Activated CD8-positive, alpha-beta T cell treated with anti-CD3 and anti-CD28 coated beads, Interleukin-2, amount 10 ng/mL, durations not matched to agents 7 days and 5 days (primary cell): ENCODE results near the gene MTRF1. TPM values are rescaled to one million over a fixed set of nuclear protein-coding genes. Genes with fewer than 3 reads are reported as not detected.

Source experiments
- ATAC-seq: fragments of 150-1000 bp; cut with Tn5 transposase; one replicate; pipeline ENCODE4 v1.10.0; 2021; ENCODE audit warnings: moderate library complexity
- CTCF ChIA-PET: fragments of 350-600 bp; sonication (Branson Sonifier 250); formaldehyde crosslinking; loops from one replicate; lab custom pipeline; 2021; ENCODE audit warnings: antibody characterized with exemption; lab: Charles Lee
- POLR2A ChIA-PET: fragments of 350-600 bp; sonication (Branson Sonifier 250); formaldehyde crosslinking; loops from one replicate; lab custom pipeline; 2021; ENCODE audit warnings: antibody characterized with exemption; lab: Charles Lee
- DNase-seq: peaks from one replicate; pipeline ENCODE4 v3.0.0-alpha.2; 2020
- H3K27ac Mint-ChIP-seq: one replicate; pipeline ENCODE4 v1.8.0; 2021; ENCODE audit warnings: mild to moderate bottlenecking, mixed read lengths
- H3K27me3 Mint-ChIP-seq: one replicate; pipeline ENCODE4 v1.8.0; 2021; ENCODE audit warnings: low read depth, mixed read lengths
- H3K36me3 Mint-ChIP-seq: one replicate; pipeline ENCODE4 v1.8.0; 2021; ENCODE audit warnings: low read depth, mixed read lengths
- H3K4me1 Mint-ChIP-seq: one replicate; pipeline ENCODE4 v1.8.0; 2021; ENCODE audit warnings: low read depth, mixed read lengths
- H3K4me3 Mint-ChIP-seq: one replicate; pipeline ENCODE4 v1.8.0; 2021; ENCODE audit warnings: mild to moderate bottlenecking, mixed read lengths
- H3K9me3 Mint-ChIP-seq: one replicate; pipeline ENCODE4 v1.8.0; 2022; ENCODE audit warnings: mixed read lengths; ENCODE audit not compliant: insufficient read depth
- total RNA-seq, 2 experiments: library from RNA; stranded (reverse); gene quantifications; one replicate each; pipeline ENCODE4 v1.2.3, GENCODE V29; 2021

MTRF1 gene, protein sequence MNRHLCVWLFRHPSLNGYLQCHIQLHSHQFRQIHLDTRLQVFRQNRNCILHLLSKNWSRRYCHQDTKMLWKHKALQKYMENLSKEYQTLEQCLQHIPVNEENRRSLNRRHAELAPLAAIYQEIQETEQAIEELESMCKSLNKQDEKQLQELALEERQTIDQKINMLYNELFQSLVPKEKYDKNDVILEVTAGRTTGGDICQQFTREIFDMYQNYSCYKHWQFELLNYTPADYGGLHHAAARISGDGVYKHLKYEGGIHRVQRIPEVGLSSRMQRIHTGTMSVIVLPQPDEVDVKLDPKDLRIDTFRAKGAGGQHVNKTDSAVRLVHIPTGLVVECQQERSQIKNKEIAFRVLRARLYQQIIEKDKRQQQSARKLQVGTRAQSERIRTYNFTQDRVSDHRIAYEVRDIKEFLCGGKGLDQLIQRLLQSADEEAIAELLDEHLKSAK
- total RNA-seq = 10 to 100 TPM; 18.2 to 22.0 TPM

DNA sequence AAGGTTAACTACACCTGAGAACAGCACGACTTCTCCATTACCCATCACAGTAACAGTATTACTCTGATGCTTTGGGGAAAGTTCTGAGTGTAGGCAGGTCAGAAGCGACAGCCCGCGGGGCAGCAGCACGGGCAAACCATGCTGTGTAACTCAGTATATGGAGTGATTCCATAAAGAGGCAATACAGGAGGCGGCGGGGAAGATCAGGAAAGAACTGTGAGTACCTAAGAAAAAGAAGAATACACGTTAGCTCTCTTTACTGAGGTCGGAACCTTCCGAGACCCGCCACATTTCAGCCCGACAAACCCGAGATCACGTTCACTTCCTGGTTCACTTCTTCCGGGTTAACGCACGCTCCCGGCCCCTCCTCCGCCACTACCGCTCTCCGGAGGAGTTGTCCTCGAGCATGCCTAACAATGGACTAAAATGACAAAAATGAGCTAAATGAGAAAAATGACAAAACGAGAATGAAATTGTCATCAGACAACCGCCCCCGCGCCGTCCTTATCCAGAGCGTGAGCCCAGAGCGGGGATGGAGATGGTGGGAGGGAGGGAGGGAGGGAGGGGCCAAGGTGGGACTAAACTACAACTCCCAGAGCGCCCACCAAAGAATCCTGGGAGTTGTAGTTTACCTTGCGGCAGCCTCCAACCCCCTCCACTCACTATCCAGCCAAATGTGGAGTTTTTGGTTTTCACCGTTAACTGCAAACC is at the start of gene MTRF1:
TSS of gene MTRF1 (minus strand) at position 316 of the 711 bp plus-strand sequence. CDS start 2,669 bp downstream, outside the sequence.
- ATAC-seq (peak; percentile 96), DNase-seq (peak; percentile 88)
- CTCF ChIA-PET = interaction anchor here (1.0 to 1.5 kb wide), 3 partner anchors 9 to 41 kb away, joined by 3 read pairs; no protein-coding TSS in a partner anchor
- peaks cover 25% of the 10 kb centered on the region for H3K4me1 Mint-ChIP-seq
- H3K27me3 Mint-ChIP-seq = no peaks in the 10 kb centered on the region
- peaks cover 10% of the 10 kb centered on the region for H3K9me3 Mint-ChIP-seq
- H3K4me3 Mint-ChIP-seq = peak within 1 kb of the TSS; percentile 94
- H3K27ac Mint-ChIP-seq = peak within 1 kb of the TSS; percentile 97
- POLR2A ChIA-PET = interaction anchor here (0.6 to 1.2 kb wide), 10 partner anchors 8 to 1074 kb away, joined by 3 to 11 read pairs (median 4); partner anchors contain the start of genes NAA16 and VWA8
- H3K36me3 Mint-ChIP-seq = peaks cover 40% of the 10 kb centered on the region

DNA sequence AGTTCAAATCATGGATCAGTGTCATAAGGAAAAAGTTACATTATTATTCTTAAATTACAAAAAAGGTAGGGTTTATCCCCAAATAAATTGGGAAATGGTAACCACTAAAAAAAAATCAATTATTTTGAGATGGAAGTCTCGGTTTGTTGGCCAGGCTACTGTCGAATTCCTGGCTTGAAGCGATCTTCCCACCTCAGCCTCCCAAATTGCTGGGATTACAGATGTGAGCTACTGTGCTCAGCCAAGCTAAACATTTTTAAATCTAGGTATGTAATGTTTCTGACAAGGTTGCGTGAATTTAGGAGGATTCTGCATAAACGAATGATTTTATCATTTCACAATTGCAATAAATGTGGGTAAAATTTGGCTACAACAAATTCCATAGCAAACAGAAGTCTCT is 49.7 kb upstream of the MTRF1 start:
- CTCF ChIA-PET = interaction anchor here (1.6 kb wide), 1 partner anchor 19 kb away, joined by 3 read pairs; no protein-coding TSS in a partner anchor
- H3K27ac Mint-ChIP-seq = no peak overlapping the region

DNA sequence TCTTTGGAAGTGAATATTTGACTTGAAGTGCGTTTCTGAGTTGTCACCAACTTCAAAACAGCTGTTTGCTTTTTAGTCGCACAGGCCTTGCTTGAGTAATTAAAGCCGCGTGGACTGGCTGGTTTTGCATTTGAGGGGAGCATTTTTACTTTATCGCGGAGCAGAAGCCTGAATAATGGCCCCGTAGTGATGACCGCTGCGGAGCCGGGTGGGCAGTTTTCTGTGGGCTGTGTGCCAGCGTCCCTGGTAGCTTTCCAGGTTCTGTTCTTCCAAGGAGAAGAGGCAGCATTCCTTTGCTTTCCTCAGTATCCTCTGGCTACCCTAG is 48.8 kb upstream of the MTRF1 start:
- Mint-ChIP-seq H3K4me1 (peaks cover 43% of the 10 kb centered on the region), H3K9me3 (no peaks in the 10 kb centered on the region), H3K4me3 (peak overlapping the region; percentile 92), H3K27me3 (no peaks in the 10 kb centered on the region), H3K36me3 (peaks cover 10% of the 10 kb centered on the region), H3K27ac (peak overlapping the region; percentile 93)
- POLR2A ChIA-PET = interaction anchor here (0.6 to 1.0 kb wide), 3 partner anchors 40 to 251 kb away, joined by 3 to 4 read pairs (median 3); partner anchors contain the start of gene WBP4
- ATAC-seq (no peak), DNase-seq (peak; percentile 44)
- CTCF ChIA-PET = interaction anchor here (0.6 to 1.6 kb wide), 3 partner anchors 20 to 258 kb away, joined by 3 to 4 read pairs (median 3); no protein-coding TSS in a partner anchor

More for the DNA sequence above, 49.7 kb upstream of the MTRF1 start:
- no peak for ATAC-seq
- no peak for DNase-seq
- Mint-ChIP-seq H3K4me1 (peaks cover 51% of the 10 kb centered on the region), H3K4me3 (peak overlapping the region; percentile 92), H3K9me3 (no peaks in the 10 kb centered on the region), H3K27me3 (no peaks in the 10 kb centered on the region), H3K36me3 (peaks cover 20% of the 10 kb centered on the region)
- POLR2A ChIA-PET = interaction anchor here (0.6 to 0.7 kb wide), 3 partner anchors 8 to 501 kb away, joined by 3 to 4 read pairs (median 3); partner anchors contain the start of gene MTRF1

DNA sequence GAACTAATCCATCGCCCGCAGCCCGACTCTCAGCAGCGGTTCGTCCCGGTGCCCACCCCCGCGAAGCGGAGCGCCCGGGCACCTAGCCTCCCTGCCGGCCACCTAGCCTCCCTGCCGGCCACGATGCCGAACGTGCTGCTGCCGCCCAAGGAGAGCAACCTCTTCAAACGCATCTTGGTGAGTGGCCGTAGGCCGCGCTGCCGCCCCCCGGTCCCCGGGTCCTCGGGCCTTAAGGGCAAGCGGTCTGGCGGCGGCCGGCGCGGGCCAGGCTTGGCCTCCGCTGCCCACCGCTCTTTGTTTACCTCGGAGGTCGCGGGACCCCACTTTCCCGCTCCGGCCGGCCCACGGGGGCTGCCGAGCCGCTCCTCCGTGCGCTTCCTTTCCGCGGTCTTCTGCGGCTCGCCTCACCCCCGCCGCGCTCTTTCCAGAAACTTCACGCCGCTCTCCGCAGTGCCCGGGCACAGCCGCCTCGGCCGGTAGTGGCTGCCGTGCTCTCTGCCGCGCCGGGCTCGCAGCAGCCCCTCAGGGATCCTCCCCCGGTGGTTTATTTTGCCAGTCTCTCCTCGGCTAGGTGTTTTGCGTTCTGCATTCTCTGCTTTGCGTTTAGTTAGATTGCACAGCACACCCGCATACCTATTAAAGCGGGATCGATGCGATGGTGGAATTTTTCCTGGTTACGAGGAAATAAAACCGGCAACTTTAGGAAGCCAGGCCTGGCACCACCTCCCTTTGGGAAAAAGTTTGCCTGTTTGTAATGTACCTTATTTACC is 48.2 kb upstream of the MTRF1 start:
- Mint-ChIP-seq H3K9me3 (no peaks in the 10 kb centered on the region), H3K4me3 (peak overlapping the region; percentile 92), H3K36me3 (peaks cover 5% of the 10 kb centered on the region), H3K27ac (peak overlapping the region; percentile 93), H3K4me1 (peaks cover 38% of the 10 kb centered on the region), H3K27me3 (no peaks in the 10 kb centered on the region)
- peak; percentile 65 for DNase-seq
- ChIA-PET POLR2A (interaction anchor here (0.6 to 1.0 kb wide), 2 partner anchors 40 to 56 kb away, joined by 3 to 4 read pairs; no protein-coding TSS in a partner anchor), CTCF (interaction anchor here (1.2 kb wide), 1 partner anchor 257 kb away, joined by 4 read pairs; no protein-coding TSS in a partner anchor)
- peak; percentile 71 for ATAC-seq

DNA sequence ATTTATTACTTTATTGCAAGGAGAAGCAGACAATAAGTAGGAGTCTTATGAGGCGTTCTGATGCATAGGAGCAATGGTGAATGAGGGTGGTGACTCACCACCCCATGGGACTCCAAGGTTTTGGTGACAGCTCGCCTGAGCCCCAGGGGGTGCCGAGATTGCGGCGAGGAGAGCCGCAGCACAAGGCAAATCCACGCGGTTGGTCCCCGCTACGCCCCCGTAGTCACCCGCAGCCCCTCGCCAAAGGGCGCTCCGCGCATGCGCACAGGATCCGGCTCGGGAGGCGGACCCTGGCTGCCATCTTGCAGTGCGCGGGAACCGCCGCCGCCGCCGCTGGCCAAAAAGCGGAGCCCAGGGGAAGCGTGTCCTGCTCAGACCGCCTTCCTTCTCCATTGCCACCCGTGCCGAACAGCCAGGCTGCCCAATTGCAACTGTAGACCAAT is 47.6 kb upstream of the MTRF1 start, which contains the start of gene NAA16:
TSS of gene NAA16 (plus strand) at position 305 of the 443 bp plus-strand sequence. CDS start 262 bp downstream, outside the sequence.
- H3K4me1 Mint-ChIP-seq = peaks cover 37% of the 10 kb centered on the region
- ATAC-seq (peak; percentile 80), DNase-seq (peak; percentile 92)
- H3K36me3 Mint-ChIP-seq = peaks cover 5% of the 10 kb centered on the region
- peak within 1 kb of the TSS; percentile 92 for H3K4me3 Mint-ChIP-seq
- H3K27ac Mint-ChIP-seq = peak within 1 kb of the TSS; percentile 93
- no peaks in the 10 kb centered on the region for H3K27me3 Mint-ChIP-seq
- ChIA-PET POLR2A (interaction anchor here (0.8 to 1.0 kb wide), 2 partner anchors 39 to 48 kb away, joined by 3 to 4 read pairs; partner anchors contain the start of gene MTRF1), CTCF (no interaction called here)
- no peaks in the 10 kb centered on the region for H3K9me3 Mint-ChIP-seq

DNA sequence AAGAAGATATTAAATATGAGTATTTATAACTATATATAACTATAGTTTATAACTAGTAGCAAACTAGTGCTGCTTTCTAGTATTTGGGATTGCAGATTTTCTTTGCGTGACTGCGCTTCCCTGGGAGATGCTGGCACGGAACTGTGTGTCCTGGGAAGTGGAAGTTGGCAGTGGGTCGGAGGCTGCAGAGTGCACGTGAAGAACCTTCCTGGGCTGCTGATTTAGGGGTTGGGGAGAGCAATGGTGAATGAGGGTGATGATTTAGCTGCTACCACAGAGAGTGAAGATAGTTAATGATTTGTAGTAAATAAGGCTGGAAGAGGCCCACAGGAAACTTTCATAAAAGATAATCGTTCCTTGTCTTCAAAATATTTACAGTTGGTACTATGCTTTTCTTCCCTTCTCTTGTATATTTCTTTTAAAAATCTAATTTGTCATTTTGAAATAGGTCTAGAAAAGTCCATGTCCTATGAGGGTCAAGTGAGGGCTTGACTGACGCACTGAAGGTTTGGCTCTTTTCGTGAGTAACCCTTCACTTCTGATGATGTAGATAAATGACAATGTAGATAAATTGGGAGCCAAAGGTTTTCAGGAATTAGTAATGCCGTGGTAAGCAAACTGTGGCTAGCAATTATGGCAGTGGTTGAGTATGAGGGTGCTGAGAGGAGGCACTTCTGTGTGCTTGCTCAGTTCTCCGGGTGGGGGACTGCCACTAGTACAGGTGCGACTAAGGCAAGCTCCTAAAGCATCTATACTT is 44.7 kb upstream of the MTRF1 start:
- H3K9me3 Mint-ChIP-seq = no peaks in the 10 kb centered on the region
- H3K4me3 Mint-ChIP-seq = no peak overlapping the region
- H3K27me3 Mint-ChIP-seq = peaks cover 6% of the 10 kb centered on the region
- ATAC-seq = no peak
- peaks cover 5% of the 10 kb centered on the region for H3K36me3 Mint-ChIP-seq
- DNase-seq = no peak
- peaks cover 12% of the 10 kb centered on the region for H3K4me1 Mint-ChIP-seq
- CTCF ChIA-PET = no interaction called here
- POLR2A ChIA-PET = no interaction called here
- no peak overlapping the region for H3K27ac Mint-ChIP-seq

DNA sequence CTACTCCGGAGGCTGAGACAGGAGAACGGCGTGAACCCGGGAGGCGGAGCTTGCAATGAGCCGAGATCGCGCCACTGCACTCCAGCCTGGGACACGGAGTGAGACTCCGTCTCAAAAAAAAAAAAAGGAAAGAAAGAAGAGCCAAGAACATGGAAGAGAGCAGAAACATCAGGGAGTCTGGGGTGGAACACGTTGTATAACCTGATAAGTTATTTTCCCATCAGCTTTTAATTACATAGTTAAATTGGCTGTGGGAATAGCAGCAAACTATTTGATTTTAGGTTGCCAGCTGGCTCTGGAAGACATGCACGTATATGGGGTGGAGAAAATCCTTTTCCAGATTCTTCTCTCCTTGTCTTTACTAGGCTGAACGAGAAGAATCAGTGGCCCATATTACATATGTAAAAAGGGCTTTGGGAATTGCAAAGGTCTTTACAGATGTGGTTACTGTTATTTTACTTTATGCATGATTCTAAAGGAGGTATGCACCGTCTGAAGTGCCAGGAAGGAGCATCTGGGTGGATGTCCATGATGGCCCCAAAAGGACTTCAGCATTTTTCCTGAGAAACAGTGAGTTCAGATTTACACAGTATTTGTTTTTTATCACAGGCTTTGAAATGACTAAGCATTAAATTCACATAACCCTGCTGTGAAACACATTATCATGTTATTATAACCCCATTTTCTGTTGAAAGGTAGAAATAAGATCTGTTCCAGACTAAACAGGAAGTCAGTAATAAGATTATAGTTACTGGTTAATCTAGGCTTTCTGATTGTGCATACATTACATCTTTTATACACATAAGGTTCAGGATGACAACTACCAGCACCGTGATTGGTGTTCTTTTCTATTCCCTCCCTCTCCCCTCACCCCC is 43.1 kb upstream of the MTRF1 start:
- no peak for DNase-seq
- H3K27me3 Mint-ChIP-seq = peaks cover 6% of the 10 kb centered on the region
- POLR2A ChIA-PET = no interaction called here
- ATAC-seq = no peak
- H3K4me3 Mint-ChIP-seq = no peak overlapping the region
- H3K9me3 Mint-ChIP-seq = no peaks in the 10 kb centered on the region
- H3K4me1 Mint-ChIP-seq = peaks cover 9% of the 10 kb centered on the region
- CTCF ChIA-PET = no interaction called here
- no peaks in the 10 kb centered on the region for H3K36me3 Mint-ChIP-seq
- H3K27ac Mint-ChIP-seq = no peak overlapping the region

DNA sequence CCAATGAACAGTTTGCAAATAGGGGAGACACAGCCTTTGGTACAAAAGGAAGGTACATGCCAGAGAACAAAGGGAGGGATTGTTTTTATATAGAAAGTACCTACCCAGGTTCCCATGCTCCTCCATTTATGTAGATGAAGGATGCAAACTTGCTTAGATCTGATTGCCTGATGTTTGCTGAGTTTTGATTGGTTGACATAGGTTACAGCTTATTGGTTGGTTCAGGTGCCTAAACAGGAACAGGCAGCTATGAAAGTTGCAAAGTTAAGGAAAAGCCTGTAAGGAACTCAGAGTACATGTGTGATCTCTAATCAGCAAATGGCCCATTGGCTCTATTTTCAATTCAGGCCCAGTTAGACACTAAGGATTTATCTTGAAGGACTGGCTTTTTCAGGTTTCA is 41.2 kb upstream of the MTRF1 start:
- Mint-ChIP-seq H3K9me3 (no peaks in the 10 kb centered on the region), H3K36me3 (no peaks in the 10 kb centered on the region), H3K4me1 (peaks cover 5% of the 10 kb centered on the region), H3K27ac (no peak overlapping the region), H3K4me3 (no peak overlapping the region), H3K27me3 (peaks cover 6% of the 10 kb centered on the region)
- no peak for ATAC-seq
- ChIA-PET CTCF (interaction anchor here (0.6 to 1.0 kb wide), 2 partner anchors 9 to 245 kb away, joined by 3 read pairs; no protein-coding TSS in a partner anchor), POLR2A (no interaction called here)
- DNase-seq = no peak

DNA sequence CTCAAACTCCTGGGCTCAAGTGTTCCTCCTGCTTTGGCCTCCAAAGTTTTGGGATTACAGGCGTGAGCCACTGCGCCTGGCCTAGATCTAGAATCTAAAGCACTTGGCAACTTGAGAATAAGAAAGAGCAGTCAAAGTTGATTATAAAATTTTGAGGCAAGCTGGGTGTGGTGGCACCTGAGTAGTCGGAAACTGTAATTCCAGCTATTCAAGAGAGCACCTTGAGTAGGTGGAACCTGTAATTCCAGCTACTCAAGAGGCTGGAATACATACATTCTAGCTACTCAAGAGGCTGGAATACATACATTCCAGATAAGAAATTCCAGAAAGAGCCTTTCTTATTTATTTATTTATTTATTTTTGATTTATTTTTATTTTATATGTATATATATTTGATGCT is 39.4 kb upstream of the MTRF1 start:
- CTCF ChIA-PET = no interaction called here
- H3K36me3 Mint-ChIP-seq = no peaks in the 10 kb centered on the region

More for the DNA sequence above, 39.4 kb upstream of the MTRF1 start:
- Mint-ChIP-seq H3K4me3 (no peak overlapping the region), H3K27ac (no peak overlapping the region), H3K9me3 (no peaks in the 10 kb centered on the region), H3K4me1 (peaks cover 7% of the 10 kb centered on the region), H3K27me3 (peaks cover 6% of the 10 kb centered on the region)
- POLR2A ChIA-PET = no interaction called here
- DNase-seq (no peak), ATAC-seq (no peak)
